ENCODE measurements around the gene DLAT.

DNA sequence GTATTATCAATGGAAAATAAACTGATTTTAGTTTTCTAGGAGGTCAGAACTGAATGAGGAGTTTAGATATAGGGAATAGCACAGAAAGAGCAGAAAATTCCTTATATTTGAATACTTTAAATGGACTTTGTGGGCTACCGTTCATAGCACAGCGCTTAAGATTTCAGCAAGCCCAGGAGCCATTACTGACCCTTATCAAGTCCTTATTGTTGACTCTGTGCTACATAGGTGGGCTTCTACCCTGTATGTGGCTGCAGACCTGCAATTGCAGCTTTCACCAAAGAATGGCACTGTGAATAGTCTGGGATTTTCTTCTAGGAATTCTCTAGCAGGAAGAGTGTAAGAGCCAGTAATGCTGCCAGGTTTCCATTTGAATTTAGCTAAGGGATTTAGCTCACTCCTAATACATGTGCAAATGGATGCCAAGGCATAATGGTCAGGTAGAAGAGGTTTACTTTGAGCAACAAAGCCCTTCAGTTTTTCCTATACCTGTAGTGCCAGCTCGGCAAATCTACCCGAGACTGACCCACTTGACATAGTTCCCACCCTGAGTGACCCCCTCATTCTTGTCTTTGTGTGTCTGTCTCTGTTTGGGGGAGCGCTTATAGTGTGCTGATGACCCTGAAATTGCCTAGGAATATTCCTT, 42.5 kb upstream of the DLAT start:
- TF ChIP-seq, protein P1, sequence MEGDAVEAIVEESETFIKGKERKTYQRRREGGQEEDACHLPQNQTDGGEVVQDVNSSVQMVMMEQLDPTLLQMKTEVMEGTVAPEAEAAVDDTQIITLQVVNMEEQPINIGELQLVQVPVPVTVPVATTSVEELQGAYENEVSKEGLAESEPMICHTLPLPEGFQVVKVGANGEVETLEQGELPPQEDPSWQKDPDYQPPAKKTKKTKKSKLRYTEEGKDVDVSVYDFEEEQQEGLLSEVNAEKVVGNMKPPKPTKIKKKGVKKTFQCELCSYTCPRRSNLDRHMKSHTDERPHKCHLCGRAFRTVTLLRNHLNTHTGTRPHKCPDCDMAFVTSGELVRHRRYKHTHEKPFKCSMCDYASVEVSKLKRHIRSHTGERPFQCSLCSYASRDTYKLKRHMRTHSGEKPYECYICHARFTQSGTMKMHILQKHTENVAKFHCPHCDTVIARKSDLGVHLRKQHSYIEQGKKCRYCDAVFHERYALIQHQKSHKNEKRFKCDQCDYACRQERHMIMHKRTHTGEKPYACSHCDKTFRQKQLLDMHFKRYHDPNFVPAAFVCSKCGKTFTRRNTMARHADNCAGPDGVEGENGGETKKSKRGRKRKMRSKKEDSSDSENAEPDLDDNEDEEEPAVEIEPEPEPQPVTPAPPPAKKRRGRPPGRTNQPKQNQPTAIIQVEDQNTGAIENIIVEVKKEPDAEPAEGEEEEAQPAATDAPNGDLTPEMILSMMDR (IDR thresholded peaks at IDR 0.05; ENCODE audit: poor library complexity): no peak
- no peak for TF ChIP-seq EZH2 (IDR thresholded peaks at IDR 0.05; ENCODE audit: borderline replicate concordance)
